Suprapubic skin (tissue), 4 donors: ENCODE measurements around the gene TRMT2A. TPM values are rescaled to one million over a fixed set of nuclear protein-coding genes. Genes with fewer than 3 reads are reported as not detected.

ENCODE experiments used
- DNase-seq, 2 donors: peaks; one replicate each; pipeline ENCODE4 v3.0.0-alpha.2; 2019; ENCODE audit warnings: low spot score in 2 of 2
- H3K27ac ChIP-seq: fragments of 200-600 bp; sonication (generic); one replicate; pipeline ENCODE4 v1.5.1; 2019
- H3K27me3 ChIP-seq: fragments of 200-600 bp; sonication (generic); one replicate; pipeline ENCODE4 v1.5.1; 2019
- H3K36me3 ChIP-seq: fragments of 200-600 bp; sonication (generic); one replicate; pipeline ENCODE4 v1.5.1; 2019
- H3K4me1 ChIP-seq: fragments of 200-600 bp; sonication (generic); one replicate; pipeline ENCODE4 v1.5.1; 2019
- H3K4me3 ChIP-seq: fragments of 200-600 bp; sonication (generic); one replicate; pipeline ENCODE4 v1.5.1; 2019; ENCODE audit warnings: mild to moderate bottlenecking
- H3K9me3 ChIP-seq: fragments of 200-600 bp; sonication (generic); one replicate; pipeline ENCODE4 v1.5.1; 2019
- EP300 ChIP-seq: sonication (generic); formaldehyde crosslinking; IDR thresholded peaks from one replicate; pipeline ENCODE4 v1.6.1; 2017; ENCODE audit warnings: antibody characterized with exemption
- POLR2A ChIP-seq, 2 donors: fragments of 450-650 bp; IDR thresholded peaks; one replicate each; pipeline ENCODE4 v1.6.1; 2017; ENCODE audit warnings: antibody characterized with exemption in 2 of 2, mild to moderate bottlenecking in 2 of 2, moderate library complexity in 2 of 2
- POLR2AphosphoS5 ChIP-seq, 3 donors: sonication (generic); formaldehyde crosslinking; IDR thresholded peaks; one replicate each; pipeline ENCODE4 v1.6.1; 2017; ENCODE audit warnings: antibody characterized with exemption in 3 of 3
- WGBS: methylation state at CpG from one replicate; pipeline ENCODE4 v1.1.5; 2018; 5-methylcytosine and 5-hydroxymethylcytosine counted together
- total RNA-seq, 4 donors: library from RNA; depleted of rRNA; stranded (reverse); fragments of >200 nt; gene quantifications; one replicate each; pipeline ENCODE4 v1.1.0, GENCODE V29; 2016
- TF ChIP-seq, protein P1 (sequence below), 2 donors: fragments of 200-600 bp in 1 of 2; fragments of 450-650 bp in 1 of 2; sonication (generic) in 1 of 2; IDR thresholded peaks; one replicate each; pipeline ENCODE4 v1.5.1; 2016 to 2019; ENCODE audit warnings: antibody characterized with exemption in 2 of 2, mild to moderate bottlenecking in 1 of 2, moderate library complexity in 1 of 2

Gene TRMT2A
- total RNA-seq, 4 donors from 2014 or later, result 52.0 to 98.6 (median 55.7) TPM

DNA sequence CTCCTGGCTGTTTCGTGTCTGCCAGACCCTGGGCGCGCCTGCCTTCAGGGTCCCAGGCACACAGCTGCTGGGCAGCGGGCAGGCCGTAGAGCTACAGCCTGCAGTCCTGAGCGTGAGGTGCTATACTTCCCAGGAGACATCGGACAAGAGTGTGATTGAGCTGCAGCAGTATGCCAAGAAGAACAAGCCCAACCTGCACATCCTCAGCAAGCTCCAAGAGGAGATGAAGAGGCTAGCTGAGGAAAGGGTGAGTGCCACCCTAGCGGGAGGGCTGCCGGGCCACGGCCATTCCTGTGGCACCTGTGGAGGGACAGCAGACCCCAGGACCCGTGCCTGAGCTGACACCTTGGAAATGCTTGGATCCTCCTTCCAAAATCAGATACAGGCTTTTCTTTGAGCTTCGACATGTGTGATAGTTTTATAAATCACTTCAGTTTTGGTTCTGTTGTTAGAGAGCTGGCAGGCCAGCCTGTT lies 8.2 kb downstream of the TRMT2A start:
- H3K4me1 ChIP-seq, result no peaks in the 10 kb centered on the region
- TF ChIP-seq POLR2AphosphoS5 (IDR thresholded peaks at IDR 0.05) (no peak), EP300 (no peak), POLR2A (IDR thresholded peaks at IDR 0.05) (no peak)
- TF ChIP-seq, protein P1, sequence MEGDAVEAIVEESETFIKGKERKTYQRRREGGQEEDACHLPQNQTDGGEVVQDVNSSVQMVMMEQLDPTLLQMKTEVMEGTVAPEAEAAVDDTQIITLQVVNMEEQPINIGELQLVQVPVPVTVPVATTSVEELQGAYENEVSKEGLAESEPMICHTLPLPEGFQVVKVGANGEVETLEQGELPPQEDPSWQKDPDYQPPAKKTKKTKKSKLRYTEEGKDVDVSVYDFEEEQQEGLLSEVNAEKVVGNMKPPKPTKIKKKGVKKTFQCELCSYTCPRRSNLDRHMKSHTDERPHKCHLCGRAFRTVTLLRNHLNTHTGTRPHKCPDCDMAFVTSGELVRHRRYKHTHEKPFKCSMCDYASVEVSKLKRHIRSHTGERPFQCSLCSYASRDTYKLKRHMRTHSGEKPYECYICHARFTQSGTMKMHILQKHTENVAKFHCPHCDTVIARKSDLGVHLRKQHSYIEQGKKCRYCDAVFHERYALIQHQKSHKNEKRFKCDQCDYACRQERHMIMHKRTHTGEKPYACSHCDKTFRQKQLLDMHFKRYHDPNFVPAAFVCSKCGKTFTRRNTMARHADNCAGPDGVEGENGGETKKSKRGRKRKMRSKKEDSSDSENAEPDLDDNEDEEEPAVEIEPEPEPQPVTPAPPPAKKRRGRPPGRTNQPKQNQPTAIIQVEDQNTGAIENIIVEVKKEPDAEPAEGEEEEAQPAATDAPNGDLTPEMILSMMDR (IDR thresholded peaks at IDR 0.05), result no peak
- peaks cover 93% of the 10 kb centered on the region for H3K36me3 ChIP-seq

DNA sequence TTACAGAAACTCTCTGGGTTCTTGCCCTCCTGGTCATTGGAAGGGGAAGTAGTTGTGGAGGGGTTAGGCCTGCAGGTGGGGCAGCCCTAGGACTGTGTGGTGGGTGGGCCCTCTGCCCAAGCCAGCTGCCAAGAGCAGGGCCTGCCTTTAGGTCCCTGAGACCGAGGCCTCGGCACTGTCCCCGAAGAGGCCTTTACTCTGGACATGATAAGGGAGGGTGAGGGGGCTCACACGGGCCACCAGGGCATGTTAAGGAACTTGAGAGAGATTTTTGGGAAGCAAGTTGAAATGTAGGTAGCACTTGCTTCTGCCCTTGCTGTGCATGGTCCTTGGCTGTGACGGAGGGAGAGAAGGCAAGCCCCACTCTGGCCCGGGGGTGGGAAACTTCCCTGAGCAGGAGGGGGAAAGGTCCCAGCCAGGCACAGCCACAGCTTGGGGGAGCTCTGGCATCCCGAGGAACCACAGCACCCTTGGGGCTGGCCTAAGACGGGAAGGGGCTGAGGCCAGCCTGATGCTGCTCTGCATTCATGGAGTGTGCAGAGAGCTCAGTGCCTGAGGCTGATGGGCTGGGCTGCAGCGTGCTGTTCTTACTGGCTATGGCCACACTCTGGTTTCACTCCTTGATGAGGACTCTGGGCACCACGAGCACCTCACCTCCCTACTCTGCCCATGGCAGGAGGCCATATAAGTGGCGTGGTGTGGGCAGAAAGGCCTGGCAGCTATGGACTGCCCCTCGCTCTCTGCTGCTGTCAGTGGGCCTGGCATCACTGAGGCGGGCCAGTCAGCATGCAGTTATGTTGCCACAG lies 8.9 kb downstream of the TRMT2A start:
- 83% methylated on average over 5 of the region's 13 CpGs for WGBS
- no peaks in the 10 kb centered on the region for H3K27me3 ChIP-seq
- H3K9me3 ChIP-seq, result no peaks in the 10 kb centered on the region
- no peak for TF ChIP-seq EP300
- no peak for TF ChIP-seq POLR2AphosphoS5 (IDR thresholded peaks at IDR 0.05)
- H3K4me3 ChIP-seq, result no peak overlapping the region
- H3K36me3 ChIP-seq, result peaks cover 87% of the 10 kb centered on the region
- no peaks in the 10 kb centered on the region for H3K4me1 ChIP-seq
- no peak for DNase-seq
- H3K27ac ChIP-seq, result no peak overlapping the region

More for the DNA sequence above, 8.2 kb downstream of the TRMT2A start:
- no peaks in the 10 kb centered on the region for H3K9me3 ChIP-seq
- no peak overlapping the region for H3K4me3 ChIP-seq
- no peaks in the 10 kb centered on the region for H3K27me3 ChIP-seq
- DNase-seq, result no peak
- H3K27ac ChIP-seq, result no peak overlapping the region
- WGBS, result 84% methylated on average over 9 of the region's 12 CpGs

DNA sequence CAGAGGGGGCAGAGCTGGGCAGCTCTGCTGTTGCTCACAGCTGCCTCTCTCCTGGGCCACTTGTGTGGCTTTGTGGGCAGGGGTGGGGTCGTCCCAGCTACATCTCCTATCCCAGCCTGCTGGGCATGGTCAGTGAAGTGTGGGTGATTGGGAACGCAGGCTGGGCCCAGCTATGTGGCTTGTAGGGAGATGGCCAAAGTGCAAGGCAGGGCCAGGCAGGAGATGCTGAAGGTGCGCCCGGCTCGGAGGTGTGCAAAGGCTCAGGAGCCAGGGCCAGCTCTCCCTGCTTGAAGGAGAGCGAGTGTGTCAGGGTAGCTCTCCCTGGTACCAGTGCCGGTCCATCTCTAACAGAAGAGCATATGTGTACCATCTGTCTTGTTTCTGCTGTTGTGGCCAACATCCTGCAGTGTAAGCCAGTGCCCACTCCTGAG lies 9.5 kb downstream of the TRMT2A start:
- Histone ChIP-seq H3K36me3 (peaks cover 85% of the 10 kb centered on the region), H3K9me3 (no peaks in the 10 kb centered on the region), H3K4me3 (no peak overlapping the region), H3K27me3 (no peaks in the 10 kb centered on the region), H3K4me1 (no peaks in the 10 kb centered on the region), H3K27ac (no peak overlapping the region)
- no peak for TF ChIP-seq EP300
- TF ChIP-seq, protein P1 (IDR thresholded peaks at IDR 0.05), result no peak
- no peak for TF ChIP-seq POLR2A (IDR thresholded peaks at IDR 0.05)
- no peak for TF ChIP-seq POLR2AphosphoS5 (IDR thresholded peaks at IDR 0.05)
- WGBS, result no CpG with 5 or more reads among the region's 7 CpGs
- DNase-seq, result no peak

DNA sequence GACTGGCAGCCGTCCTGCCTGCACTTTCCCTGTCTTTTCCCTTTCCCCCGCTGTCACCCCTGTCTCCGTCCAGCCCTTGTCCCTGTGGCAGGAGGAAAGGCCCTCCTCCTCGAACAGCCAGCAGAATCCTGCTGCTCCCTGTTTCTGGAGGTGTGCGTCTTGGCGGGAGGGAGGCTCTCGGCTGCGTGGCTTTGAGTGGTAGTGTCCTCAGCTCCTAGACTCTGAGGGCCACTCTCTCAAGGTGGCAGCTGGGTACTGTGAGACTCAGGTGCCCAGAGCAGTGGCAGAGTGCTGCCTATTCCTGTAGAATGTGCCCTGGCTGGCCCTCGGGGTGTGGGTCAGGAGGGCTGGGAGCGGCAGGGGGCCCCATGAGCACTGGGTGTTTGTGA lies 10.2 kb downstream of the TRMT2A start:
- Histone ChIP-seq H3K27me3 (no peaks in the 10 kb centered on the region), H3K27ac (no peak overlapping the region), H3K36me3 (peaks cover 84% of the 10 kb centered on the region), H3K4me1 (no peaks in the 10 kb centered on the region), H3K4me3 (no peak overlapping the region), H3K9me3 (no peaks in the 10 kb centered on the region)
- DNase-seq, result no peak
- WGBS, result 89% methylated on average over 10 of the region's 10 CpGs
- no peak for TF ChIP-seq POLR2A (IDR thresholded peaks at IDR 0.05)
- TF ChIP-seq POLR2AphosphoS5 (IDR thresholded peaks at IDR 0.05), result no peak
- no peak for TF ChIP-seq EP300
- TF ChIP-seq, protein P1 (IDR thresholded peaks at IDR 0.05), result no peak

DNA sequence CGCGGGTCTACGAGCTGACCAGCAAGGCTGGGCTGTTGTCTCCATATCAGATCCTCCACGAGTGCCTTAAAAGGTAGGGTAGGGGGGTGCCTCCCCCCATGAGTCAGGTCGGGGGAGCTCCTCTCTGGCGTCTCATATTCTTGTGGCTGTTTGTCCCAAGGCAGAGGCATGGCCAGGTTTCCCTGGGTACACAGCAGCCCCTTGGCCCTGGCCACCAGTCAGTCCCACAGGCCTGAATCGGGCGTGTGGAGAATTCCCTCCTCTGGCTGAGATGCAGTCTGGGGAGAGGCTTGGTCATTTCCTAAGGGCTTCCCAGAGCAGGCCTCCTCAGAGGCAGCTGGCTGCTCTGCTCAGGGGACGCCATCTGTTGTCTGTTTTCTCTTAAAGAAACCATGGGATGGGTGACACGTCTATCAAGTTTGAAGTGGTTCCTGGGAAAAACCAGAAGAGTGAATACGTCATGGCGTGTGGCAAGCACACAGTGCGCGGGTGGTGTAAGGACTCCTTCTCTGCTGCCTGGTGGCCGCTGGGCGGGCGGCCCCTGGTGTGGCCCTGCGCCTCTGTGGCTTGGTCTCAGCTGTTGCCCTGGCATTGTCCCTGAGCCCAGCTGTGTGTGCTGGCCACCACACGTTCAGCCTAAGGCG lies 10.7 kb downstream of the TRMT2A start:
- TF ChIP-seq EP300, result no peak
- TF ChIP-seq, protein P1 (IDR thresholded peaks at IDR 0.05), result no peak
- no peak for DNase-seq
- Histone ChIP-seq H3K36me3 (peaks cover 81% of the 10 kb centered on the region), H3K9me3 (no peaks in the 10 kb centered on the region), H3K4me3 (no peak overlapping the region), H3K27me3 (no peaks in the 10 kb centered on the region), H3K27ac (no peak overlapping the region), H3K4me1 (no peaks in the 10 kb centered on the region)
- 72% methylated on average over 10 of the region's 20 CpGs for WGBS
